GM18907 (cell line): ENCODE measurements around the gene TRAPPC6A.
A peak's percentile ranks its signal among the peaks of the same experiment; 100 is the strongest.

Experiments used
- ATAC-seq: cut with Tn5 transposase; IDR thresholded peaks from one replicate; pipeline ENCODE4 v1.9.1; 2021; ENCODE audit warnings: mild to moderate bottlenecking, moderate library complexity; ENCODE audit not compliant: unreplicated experiment

The TRAPPC6A gene

DNA sequence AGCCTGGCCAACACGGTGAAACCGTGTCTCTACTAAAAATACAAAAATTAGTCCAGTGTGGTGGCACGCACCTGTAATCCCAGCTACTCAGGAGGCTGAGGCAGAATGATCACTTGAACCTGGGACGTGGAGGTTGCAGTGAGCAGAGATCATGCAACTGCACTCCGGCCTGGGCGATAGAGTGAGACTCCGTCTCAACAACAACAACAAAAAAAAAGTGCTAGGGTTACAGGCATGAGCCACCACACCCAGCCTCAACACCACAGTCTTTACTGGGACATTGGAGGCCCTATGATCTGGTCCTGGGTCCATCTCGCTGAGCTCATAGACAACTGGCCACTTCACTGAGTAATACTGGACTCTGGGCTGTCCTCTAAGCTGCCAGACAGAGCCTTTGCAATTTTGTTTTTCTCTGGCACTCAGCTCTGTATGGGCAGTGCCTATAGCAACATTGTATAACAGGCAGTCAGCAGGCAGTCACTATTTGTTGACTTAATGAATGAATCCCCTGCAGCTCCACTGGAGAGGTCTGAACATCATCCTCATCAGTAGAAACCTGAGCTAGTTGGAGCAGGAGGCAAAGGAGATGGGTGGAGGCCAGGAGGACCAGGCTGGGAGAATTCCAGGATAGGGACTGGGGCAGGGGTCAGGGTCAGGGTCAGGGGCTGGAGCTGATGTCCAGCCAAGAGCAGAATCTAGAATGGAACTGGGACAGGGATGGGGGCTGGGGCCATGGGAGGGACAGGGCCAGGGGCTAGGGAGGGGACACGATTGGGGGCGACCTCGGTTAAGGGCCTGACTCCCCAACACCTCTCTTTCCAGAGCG, 8.7 kb upstream of the TRAPPC6A start:
- ATAC-seq, result no peak

DNA sequence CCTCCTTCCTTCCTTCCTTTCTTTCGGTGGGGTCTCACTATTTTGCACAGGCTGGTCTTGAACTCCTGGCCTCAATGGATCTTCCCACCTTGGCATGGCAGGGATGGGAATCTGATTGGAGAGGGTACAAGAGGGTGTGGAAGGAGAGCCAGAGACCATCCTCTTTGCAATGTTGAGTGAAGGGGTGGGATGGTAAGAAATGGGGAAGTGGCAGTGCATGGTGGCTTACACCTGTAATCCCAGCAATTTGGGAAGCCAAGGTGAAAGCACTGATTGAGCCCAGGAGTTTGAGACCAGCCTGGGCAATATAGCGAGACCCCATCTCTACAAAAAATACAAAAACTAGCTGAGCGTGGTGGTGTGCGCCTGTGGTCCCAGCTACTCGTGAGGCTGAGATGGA, 6.1 kb upstream of the TRAPPC6A start:
- ATAC-seq, result no peak

- ATAC-seq, result no peak
Observed at GRCh38 chr19:45182758-45183157, 4.7 kb upstream of the TRAPPC6A start.

DNA sequence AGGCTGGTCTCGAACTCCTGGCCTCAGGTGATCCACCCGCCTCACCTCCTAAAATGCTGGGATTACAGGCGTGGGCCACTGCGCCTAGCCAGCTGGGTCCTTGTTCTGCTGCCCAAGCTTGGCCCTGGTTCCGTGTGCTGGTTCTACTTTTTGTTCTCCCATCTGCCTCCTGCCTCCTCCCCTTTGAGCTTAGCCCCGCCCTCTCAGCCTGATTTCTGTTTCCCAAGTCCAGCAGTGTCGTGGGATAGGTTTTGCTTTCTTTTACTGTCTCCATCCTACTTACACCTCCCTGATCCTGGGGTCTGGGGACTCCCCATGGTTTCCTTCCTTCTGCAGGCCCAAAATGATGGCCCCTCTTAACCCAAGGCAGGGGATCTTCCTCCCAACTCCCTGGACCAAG, 2.9 kb upstream of the TRAPPC6A start:
- no peak for ATAC-seq

GRCh38 chr19:45179892-45180370, 1.9 kb upstream of the TRAPPC6A start:
- no peak for ATAC-seq

DNA sequence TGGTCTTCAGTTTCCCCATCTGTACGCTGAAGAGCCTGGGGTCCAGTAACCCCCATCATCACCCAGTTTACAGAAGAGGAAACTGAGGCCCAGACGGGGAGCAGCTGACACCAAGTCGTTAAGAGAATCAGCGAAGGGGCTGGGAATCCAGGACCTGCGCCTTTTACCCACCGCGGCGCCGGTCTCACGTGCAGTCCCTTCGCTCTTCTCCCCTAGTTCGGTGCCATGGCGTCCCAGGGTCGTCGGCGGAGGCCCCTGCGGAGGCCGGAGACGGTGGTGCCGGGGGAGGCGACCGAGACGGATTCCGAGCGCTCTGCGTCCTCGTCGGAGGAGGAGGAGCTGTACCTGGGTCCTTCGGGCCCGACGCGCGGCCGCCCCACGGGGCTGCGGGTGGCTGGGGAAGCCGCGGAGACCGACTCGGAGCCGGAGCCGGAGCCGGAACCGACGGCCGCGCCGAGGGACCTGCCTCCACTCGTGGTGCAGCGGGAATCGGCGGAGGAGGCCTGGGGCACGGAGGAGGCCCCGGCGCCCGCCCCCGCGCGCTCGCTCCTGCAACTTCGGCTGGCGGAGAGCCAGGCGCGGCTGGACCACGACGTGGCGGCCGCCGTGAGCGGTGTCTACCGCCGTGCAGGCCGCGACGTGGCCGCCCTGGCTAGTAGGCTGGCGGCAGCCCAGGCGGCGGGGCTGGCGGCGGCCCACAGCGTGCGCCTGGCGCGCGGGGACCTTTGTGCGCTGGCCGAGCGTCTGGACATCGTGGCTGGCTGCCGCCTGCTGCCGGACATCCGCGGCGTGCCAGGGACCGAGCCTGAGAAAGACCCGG, 1.2 kb upstream of the TRAPPC6A start:
- peak; percentile 6 for ATAC-seq

DNA sequence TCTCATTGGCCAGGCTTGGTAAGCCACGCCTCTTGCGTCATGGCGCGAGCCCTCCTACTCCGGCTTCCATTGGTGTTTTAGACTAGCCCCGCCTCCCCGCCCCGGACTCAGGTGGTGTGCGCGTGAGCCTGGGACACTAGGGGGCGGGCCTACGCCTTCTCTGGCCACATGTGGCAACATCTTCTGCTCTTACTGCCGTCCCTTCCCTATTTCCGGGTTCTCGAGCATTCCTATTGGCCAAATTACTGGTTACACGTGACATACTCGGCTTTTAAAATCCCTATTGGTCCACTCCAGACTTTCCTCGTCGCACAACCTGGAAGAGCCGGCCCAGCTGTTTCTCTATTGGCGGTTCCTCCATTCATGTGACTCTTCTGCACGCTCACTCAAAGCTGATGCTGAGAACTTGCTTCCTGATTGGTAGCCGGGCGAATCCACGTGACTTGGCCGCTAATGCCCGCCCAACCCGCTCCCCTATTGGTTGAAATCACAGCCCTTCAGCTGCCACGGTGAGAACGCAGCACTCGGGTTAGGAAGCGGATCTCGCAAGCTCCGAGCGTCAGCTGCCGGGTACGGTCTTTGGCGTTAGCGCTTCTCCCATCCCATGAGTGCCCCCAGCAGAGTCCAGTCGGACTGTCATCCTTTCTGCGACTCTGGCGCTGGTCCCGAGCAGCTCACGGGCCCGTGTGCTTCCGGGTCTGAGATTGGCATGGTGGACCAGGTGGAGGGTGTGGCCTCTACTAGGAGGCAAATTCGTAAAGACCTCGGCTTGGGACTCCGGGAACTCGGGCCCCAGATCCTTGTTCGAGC, 430 bp upstream of the TRAPPC6A start, which contains the start of gene BLOC1S3:
BLOC1S3 (plus strand) TSS at position 523 of the 810 bp plus-strand sequence. CDS start 513 bp downstream, outside the sequence.
- ATAC-seq, result peak; percentile 83

DNA sequence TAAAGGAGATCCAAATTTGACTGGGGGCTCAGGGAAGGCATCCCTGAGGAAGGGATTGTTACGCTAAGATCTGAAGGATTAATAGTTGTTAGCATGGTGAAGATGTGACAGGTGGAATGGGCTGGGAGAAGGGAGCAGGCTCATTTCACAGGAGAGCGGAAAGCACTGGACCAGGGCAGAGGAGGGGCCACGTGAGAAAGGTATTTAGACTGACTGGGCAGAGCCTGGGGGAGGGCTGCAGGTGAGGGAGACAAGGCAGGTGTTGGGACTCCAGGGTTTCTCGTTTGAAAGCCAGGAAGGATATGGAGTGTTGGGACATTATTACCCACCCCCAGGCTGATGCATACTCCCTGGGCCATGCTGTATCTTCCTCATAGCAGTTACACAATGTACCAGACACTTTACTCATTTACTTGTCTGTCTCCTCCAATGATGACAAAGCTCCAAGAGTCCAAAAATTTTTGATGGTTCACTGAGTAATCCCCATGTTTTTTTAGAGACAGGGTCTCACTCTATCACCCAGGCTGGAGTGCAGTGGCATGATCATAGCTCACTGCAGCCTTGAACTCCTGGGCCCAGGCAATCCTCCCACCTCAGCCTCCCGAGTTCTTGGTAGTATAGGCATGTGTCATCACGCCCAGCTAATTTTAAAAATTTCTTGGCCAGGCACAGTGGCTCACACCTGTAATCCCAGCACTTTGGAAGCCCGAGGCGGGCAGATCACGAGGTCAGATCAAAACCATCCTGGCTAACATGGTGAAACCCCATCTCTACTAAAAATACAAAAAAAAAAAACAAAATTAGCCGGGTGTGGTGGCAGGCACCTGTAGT, 2.3 kb downstream of the TRAPPC6A start:
- ATAC-seq, result no peak

- ATAC-seq, result no peak
Observed at GRCh38 chr19:45173816-45174215, 4.2 kb downstream of the TRAPPC6A start.

DNA sequence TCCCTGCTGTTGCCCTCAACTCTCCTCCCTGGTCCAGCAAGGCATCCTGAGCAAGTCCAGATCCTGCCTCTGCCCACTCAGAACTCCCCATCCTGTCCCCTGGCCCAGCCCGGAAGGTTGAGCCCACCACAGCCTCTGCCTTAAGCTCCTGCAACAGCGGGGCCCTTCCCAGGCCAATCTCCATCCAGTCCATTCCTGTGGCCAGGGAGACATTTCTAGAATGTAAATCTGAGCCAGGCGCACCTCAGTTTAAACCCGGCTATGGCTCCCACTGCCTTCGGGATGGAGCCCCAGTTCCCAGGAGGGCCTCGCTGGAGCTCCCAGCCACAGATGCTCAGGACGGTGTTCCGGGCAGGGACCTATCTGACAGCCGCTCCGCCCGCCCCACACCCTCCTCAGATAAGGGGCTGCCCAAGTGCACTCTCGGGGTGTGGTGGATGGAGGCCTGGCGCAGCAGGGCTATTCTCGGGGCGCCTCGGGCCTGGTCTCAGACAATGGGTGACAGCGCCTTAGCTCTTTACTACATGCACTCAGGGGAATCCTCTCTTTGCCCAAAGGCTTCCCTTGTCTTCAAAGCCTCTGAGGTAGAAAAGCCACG, 5.3 kb downstream of the TRAPPC6A start:
- ATAC-seq, result no peak

DNA sequence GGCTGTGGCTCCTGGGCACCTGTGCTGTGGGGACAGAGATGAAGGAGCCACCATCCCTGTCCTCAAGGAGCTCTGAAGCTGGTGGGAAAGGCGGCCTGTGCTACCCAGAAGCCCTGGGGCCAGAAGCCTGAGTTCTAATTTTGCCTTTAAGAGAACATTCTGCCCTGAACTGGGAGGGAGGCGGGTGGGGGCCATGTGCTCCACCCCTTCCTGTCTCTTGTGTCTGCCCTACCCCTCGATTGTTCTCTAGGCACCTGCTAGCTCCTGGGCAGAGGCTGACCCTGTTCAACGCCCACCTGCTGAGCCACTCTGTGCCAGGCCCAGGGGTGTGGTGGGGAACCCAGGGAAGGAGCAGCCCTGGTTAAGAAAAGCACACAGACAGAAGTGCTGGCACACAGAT, 5.9 kb downstream of the TRAPPC6A start:
- no peak for ATAC-seq

- no peak for ATAC-seq
Observed at GRCh38 chr19:45171211-45171623, 6.8 kb downstream of the TRAPPC6A start.

GRCh38 chr19:45170146-45171106, 7.6 kb downstream of the TRAPPC6A start:
- no peak for ATAC-seq

- no peak for ATAC-seq
Observed at GRCh38 chr19:45169602-45170001, 8.4 kb downstream of the TRAPPC6A start.

GRCh38 chr19:45168767-45169351, 9.2 kb downstream of the TRAPPC6A start:
- ATAC-seq, result no peak

GRCh38 chr19:45166723-45167252, 11.2 kb downstream of the TRAPPC6A start:
- no peak for ATAC-seq

DNA sequence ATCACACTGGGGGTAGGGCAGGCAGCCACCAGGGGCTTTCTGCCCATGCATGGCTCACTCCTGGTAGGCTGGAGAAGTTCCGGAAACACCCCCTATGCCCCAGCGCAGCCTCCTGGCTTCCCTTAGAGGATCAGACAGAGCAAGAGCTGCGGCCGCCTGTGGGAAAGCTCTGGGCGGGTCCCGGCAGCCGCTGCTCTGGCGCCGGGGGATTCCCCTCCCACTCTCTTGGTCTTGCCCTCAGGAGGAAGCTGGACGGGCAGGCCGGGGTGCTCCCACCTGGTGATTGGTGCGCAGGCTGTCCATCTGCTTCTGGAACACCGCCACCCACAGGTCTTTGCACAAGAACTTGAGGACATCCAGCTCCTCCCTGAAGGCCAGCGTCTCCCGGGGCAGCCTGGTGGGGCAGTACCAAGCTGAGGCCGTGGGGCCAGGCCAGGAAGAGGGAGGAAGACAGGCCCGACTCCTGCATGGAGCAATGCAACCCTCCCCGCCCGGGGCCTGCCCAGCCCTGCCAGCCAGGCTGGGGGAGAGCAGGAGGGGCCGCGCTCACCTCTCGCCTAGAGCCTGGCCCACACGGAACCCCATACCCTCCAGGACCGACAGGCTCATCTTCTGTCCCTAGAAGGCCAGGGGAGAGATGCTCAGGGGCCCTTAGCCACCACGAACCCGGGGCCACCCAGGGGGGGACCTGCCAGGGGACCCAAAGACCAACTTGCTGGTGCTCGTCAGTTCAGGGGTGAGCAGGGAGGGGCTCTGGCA, 13.3 kb downstream of the TRAPPC6A start:
- ATAC-seq, result peak; percentile 73
